HCT116 (cell line): ENCODE results near the gene CDC42EP3. TPM values are rescaled to one million over a fixed set of nuclear protein-coding genes. Genes with fewer than 3 reads are reported as not detected.

Source experiments
- ATAC-seq: fragments of 200-7000 bp; cut with Tn5 transposase; 2 replicates; pipeline ENCODE4 v1.9.1; 2020; ENCODE audit warnings: mild to moderate bottlenecking, moderate library complexity
- BruUV-seq: library from RNA; stranded (reverse); fragments of 400-500 nt; replicated peaks from 2 replicates; lab custom pipeline; 2021; lab: Mats Ljungman, UMichigan
- CTCF ChIA-PET: fragments of 300-600 bp; sonication (Branson Sonifier 250); formaldehyde crosslinking; loops from one replicate; lab custom pipeline; 2021; ENCODE audit warnings: antibody characterized with exemption; lab: Charles Lee
- POLR2A ChIA-PET: fragments of 300-600, 350-600 bp; sonication (Branson Sonifier 250); formaldehyde crosslinking; loops from one replicate; lab custom pipeline; 2021; ENCODE audit warnings: antibody characterized with exemption; lab: Charles Lee
- RAD21 ChIA-PET, 2 experiments: fragments of 300-600 bp; sonication (Branson Sonifier 250); formaldehyde crosslinking; loops; one replicate each; lab custom pipeline; 2023; ENCODE audit warnings: low total read pairs in 2 of 2; ENCODE audit not compliant: uncharacterized antibody in 2 of 2, unreplicated experiment in 2 of 2, low non-redundant PET in 1 of 2; lab: Charles Lee
- DNase-seq: peaks from one replicate; pipeline ENCODE4 v3.0.0-alpha.2; 2010; ENCODE audit warnings: low read depth, low spot score
- H2AFZ ChIP-seq: fragments of 200-600 bp; shearing (Covaris generic), sonication (generic); 2 replicates; pipeline ENCODE4 v1.6.1; 2017; ENCODE audit warnings: low read depth, mixed run types, mixed read lengths, antibody characterized with exemption, low read length; ENCODE audit not compliant: poor library complexity, severe bottlenecking
- H3K27ac ChIP-seq: 2 replicates; pipeline ENCODE4 v1.5.1; 2012; ENCODE audit warnings: low read depth, low read length
- H3K27me3 ChIP-seq: fragments of 200-600 bp; sonication (generic); 2 replicates; pipeline ENCODE4 v1.6.1; 2016; ENCODE audit warnings: mixed run types, low read length, mixed read lengths; ENCODE audit not compliant: insufficient read depth
- H3K36me3 ChIP-seq, 2 experiments: fragments of 200-500 bp in 1 of 2; fragments of 200-600 bp in 1 of 2; sonication (Bioruptor generic) in 1 of 2; sonication (generic) in 1 of 2; 2 replicates each; pipeline versions ENCODE4 v1.5.1 to v1.6.1; 2014 to 2016; ENCODE audit warnings: low read length in 2 of 2, inconsistent platforms in 1 of 2, mixed read lengths in 1 of 2, mixed run types in 1 of 2; ENCODE audit not compliant: insufficient read depth in 2 of 2, control insufficient read depth in 1 of 2
- H3K4me1 ChIP-seq, 2 experiments: fragments of 200-600 bp in 1 of 2; sonication (generic) in 1 of 2; 2 replicates each; pipeline versions ENCODE4 v1.5.1 to v1.6.1; 2012 to 2017; ENCODE audit warnings: low read length in 2 of 2, inconsistent platforms in 1 of 2, mild to moderate bottlenecking in 1 of 2, mixed read lengths in 1 of 2, mixed run types in 1 of 2, moderate library complexity in 1 of 2; ENCODE audit not compliant: insufficient read depth in 2 of 2, control insufficient read depth in 1 of 2
- H3K4me2 ChIP-seq: fragments of 200-600 bp; sonication (generic); 2 replicates; pipeline ENCODE4 v1.6.1; 2017; ENCODE audit warnings: mixed run types, low read length, mixed read lengths
- H3K4me3 ChIP-seq, 2 experiments: fragments of 200-600 bp in 1 of 2; sonication (generic) in 1 of 2; replicated peaks in 1 of 2; 2 replicates each; pipeline ENCODE4 v1.5.1; 2011 to 2016; ENCODE audit warnings: low read length in 2 of 2, control low read depth in 1 of 2, low read depth in 1 of 2, mild to moderate bottlenecking in 1 of 2, mixed read lengths in 1 of 2, mixed run types in 1 of 2
- H3K79me2 ChIP-seq: fragments of 200-600 bp; sonication (generic); 2 replicates; pipeline ENCODE4 v1.6.1; 2017; ENCODE audit warnings: mild to moderate bottlenecking, mixed run types, low read length, moderate library complexity, mixed read lengths; ENCODE audit not compliant: insufficient read depth
- H3K9ac ChIP-seq: fragments of 200-600 bp; sonication (generic); 2 replicates; pipeline ENCODE4 v1.6.1; 2016; ENCODE audit warnings: low read length, mixed read lengths
- H3K9me2 ChIP-seq: fragments of 200-600 bp; sonication (generic), shearing (Covaris generic); 2 replicates; pipeline ENCODE4 v1.6.1; 2017; ENCODE audit warnings: mixed run types, mild to moderate bottlenecking, moderate library complexity; ENCODE audit not compliant: insufficient read depth
- H3K9me3 ChIP-seq, 2 experiments: fragments of 200-500 bp in 1 of 2; fragments of 200-600 bp in 1 of 2; sonication (Bioruptor generic) in 1 of 2; sonication (generic) in 1 of 2; 2 replicates each; pipeline ENCODE4 v1.6.1; 2014 to 2017; ENCODE audit warnings: low read length in 2 of 2, mixed read lengths in 2 of 2, inconsistent platforms in 1 of 2, low read depth in 1 of 2, mild to moderate bottlenecking in 1 of 2, mixed run types in 1 of 2, moderate library complexity in 1 of 2; ENCODE audit not compliant: control insufficient read depth in 1 of 2, insufficient read depth in 1 of 2
- H4K20me1 ChIP-seq: fragments of 200-600 bp; sonication (generic), shearing (Covaris generic); 2 replicates; pipeline ENCODE4 v1.6.1; 2017; ENCODE audit warnings: mixed run types, mild to moderate bottlenecking, moderate library complexity; ENCODE audit not compliant: insufficient read depth
- CBX3 ChIP-seq: IDR thresholded peaks from 2 replicates; pipeline ENCODE4 v1.6.1; 2012; ENCODE audit warnings: low read depth
- CEBPB ChIP-seq: IDR thresholded peaks from 2 replicates; pipeline ENCODE4 v1.6.1; 2012; ENCODE audit warnings: low read depth
- EGR1 ChIP-seq: IDR thresholded peaks from 2 replicates; pipeline ENCODE4 v1.6.1; 2012; ENCODE audit warnings: low read depth
- ELF1 ChIP-seq: IDR thresholded peaks from 2 replicates; pipeline ENCODE4 v1.6.1; 2012; ENCODE audit warnings: low read depth, borderline replicate concordance
- EZH2 ChIP-seq: fragments of 200-600 bp; sonication (generic); IDR thresholded peaks from 2 replicates; pipeline ENCODE4 v1.6.1; 2017; ENCODE audit warnings: antibody characterized with exemption, mixed run types
- FOSL1 ChIP-seq: IDR thresholded peaks from 2 replicates; pipeline ENCODE4 v1.6.1; 2012; ENCODE audit warnings: low read depth
- JUND ChIP-seq: IDR thresholded peaks from 2 replicates; pipeline ENCODE4 v1.6.1; 2012
- POLR2A ChIP-seq: IDR thresholded peaks from 2 replicates; pipeline ENCODE4 v1.7.0; 2011; ENCODE audit warnings: borderline replicate concordance; ENCODE audit not compliant: insufficient read depth, insufficient read length; ENCODE audit errors: extremely low read depth
- POLR2AphosphoS5 ChIP-seq: IDR thresholded peaks from 2 replicates; pipeline ENCODE4 v1.6.1; 2011; ENCODE audit warnings: mild to moderate bottlenecking, low read depth, low read length, moderate library complexity
- SIN3A ChIP-seq: IDR thresholded peaks from 2 replicates; pipeline ENCODE4 v1.6.1; 2012; ENCODE audit warnings: low read depth
- TCF7L2 ChIP-seq: IDR thresholded peaks from 2 replicates; pipeline ENCODE4 v1.7.0; 2011; ENCODE audit warnings: borderline replicate concordance, inconsistent platforms; ENCODE audit not compliant: insufficient read depth, insufficient read length; ENCODE audit errors: extremely low read depth
- YY1 ChIP-seq: IDR thresholded peaks from 2 replicates; pipeline ENCODE4 v1.6.1; 2011; ENCODE audit warnings: low read length, low read depth, moderate library complexity, mild to moderate bottlenecking; ENCODE audit not compliant: insufficient replicate concordance; ENCODE audit errors: extremely low read depth
- ZFX ChIP-seq: fragments of 450-650 bp; IDR thresholded peaks from 2 replicates; pipeline ENCODE4 v1.6.1; 2017
- ZNF274 ChIP-seq: fragments of 200-500 bp; sonication (Bioruptor generic); IDR thresholded peaks from 2 replicates; pipeline ENCODE4 v1.6.1; 2014; ENCODE audit warnings: mild to moderate bottlenecking, low read depth, low read length, inconsistent platforms
- intact Hi-C: fragments of 100-400 bp; cut with micrococcal nuclease; formaldehyde crosslinking; loops from 2 replicates; pipeline ENCODE4 v1.10.0; 2022
- total RNA-seq: library from RNA; stranded (reverse); gene quantifications from one replicate; pipeline ENCODE4 v1.2.1, GENCODE V29; 2021; ENCODE audit not compliant: unreplicated experiment
- TF ChIP-seq, protein P1 (sequence below): IDR thresholded peaks from 2 replicates; pipeline ENCODE4 v1.6.1; 2011; ENCODE audit warnings: mild to moderate bottlenecking, low read length, moderate library complexity; ENCODE audit not compliant: insufficient replicate concordance; ENCODE audit errors: extremely low read depth
- TF ChIP-seq, protein P2 (sequence below), 3 experiments: fragments of 200-600 bp in 1 of 3; sonication (generic) in 1 of 3; IDR thresholded peaks in 2 of 3; conservative IDR thresholded peaks in 1 of 3; 2 replicates each; pipeline ENCODE4 v1.5.1; 2012 to 2017; ENCODE audit warnings: low read depth in 2 of 3, low read length in 2 of 3, antibody characterized with exemption in 1 of 3, borderline replicate concordance in 1 of 3, control low read depth in 1 of 3, mild to moderate bottlenecking in 1 of 3, mixed read lengths in 1 of 3, mixed run types in 1 of 3, moderate library complexity in 1 of 3; ENCODE audit not compliant: insufficient read depth in 1 of 3
- TF ChIP-seq, protein P3 (sequence below): IDR thresholded peaks from 2 replicates; pipeline ENCODE4 v1.6.1; 2012
- TF ChIP-seq, protein P4 (sequence below): IDR thresholded peaks from 2 replicates; pipeline ENCODE4 v1.6.1; 2012
- TF ChIP-seq, protein P5 (sequence below): IDR thresholded peaks from 2 replicates; pipeline ENCODE4 v1.6.1; 2012; ENCODE audit warnings: low read depth

Gene CDC42EP3
- total RNA-seq, 1 experiment from 2014 or later, result 38.2 TPM

DNA sequence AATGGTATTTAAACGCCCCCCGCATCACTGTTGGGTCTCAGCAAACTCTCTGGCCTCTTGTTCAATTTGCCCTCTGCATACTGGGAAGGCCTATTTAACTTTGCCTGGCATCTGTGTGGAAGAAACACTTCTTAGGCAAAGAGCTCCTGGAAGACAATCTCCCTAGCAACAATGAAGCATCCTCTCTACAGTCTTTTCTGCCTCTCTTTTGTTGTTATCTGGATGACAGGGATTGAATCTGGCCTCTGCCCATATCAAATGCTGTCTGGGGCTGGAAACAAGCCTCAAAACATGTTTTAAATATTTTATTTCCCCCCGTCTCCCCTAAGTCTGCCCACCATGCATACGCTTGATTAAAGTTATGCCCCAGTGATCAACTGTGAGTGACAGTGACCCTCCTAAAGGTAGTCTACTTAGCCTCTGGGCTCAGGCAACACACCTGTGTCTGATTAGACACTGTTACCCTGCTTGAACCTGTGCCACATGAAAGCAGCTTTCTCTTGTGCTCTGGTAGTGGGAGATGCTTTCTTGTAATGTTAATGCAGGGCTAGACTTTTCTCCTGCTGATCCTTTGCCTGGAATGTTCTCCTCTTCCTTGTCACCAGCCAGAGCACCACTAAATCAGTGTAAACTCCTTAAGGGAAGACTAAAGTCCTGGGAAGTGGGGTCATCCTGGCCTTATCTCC is 34.9 kb downstream of the CDC42EP3 start:
- TF ChIP-seq POLR2A (no peak), CBX3 (no peak), FOSL1 (no peak), ZNF274 (no peak), POLR2AphosphoS5 (no peak), JUND (no peak), EGR1 (no peak), TCF7L2 (no peak), EZH2 (no peak), YY1 (no peak), ZFX (no peak), ELF1 (no peak), CEBPB (no peak), SIN3A (no peak)
- TF ChIP-seq, protein P1, sequence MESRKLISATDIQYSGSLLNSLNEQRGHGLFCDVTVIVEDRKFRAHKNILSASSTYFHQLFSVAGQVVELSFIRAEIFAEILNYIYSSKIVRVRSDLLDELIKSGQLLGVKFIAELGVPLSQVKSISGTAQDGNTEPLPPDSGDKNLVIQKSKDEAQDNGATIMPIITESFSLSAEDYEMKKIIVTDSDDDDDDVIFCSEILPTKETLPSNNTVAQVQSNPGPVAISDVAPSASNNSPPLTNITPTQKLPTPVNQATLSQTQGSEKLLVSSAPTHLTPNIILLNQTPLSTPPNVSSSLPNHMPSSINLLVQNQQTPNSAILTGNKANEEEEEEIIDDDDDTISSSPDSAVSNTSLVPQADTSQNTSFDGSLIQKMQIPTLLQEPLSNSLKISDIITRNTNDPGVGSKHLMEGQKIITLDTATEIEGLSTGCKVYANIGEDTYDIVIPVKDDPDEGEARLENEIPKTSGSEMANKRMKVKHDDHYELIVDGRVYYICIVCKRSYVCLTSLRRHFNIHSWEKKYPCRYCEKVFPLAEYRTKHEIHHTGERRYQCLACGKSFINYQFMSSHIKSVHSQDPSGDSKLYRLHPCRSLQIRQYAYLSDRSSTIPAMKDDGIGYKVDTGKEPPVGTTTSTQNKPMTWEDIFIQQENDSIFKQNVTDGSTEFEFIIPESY, result no peak
- TF ChIP-seq, protein P2, sequence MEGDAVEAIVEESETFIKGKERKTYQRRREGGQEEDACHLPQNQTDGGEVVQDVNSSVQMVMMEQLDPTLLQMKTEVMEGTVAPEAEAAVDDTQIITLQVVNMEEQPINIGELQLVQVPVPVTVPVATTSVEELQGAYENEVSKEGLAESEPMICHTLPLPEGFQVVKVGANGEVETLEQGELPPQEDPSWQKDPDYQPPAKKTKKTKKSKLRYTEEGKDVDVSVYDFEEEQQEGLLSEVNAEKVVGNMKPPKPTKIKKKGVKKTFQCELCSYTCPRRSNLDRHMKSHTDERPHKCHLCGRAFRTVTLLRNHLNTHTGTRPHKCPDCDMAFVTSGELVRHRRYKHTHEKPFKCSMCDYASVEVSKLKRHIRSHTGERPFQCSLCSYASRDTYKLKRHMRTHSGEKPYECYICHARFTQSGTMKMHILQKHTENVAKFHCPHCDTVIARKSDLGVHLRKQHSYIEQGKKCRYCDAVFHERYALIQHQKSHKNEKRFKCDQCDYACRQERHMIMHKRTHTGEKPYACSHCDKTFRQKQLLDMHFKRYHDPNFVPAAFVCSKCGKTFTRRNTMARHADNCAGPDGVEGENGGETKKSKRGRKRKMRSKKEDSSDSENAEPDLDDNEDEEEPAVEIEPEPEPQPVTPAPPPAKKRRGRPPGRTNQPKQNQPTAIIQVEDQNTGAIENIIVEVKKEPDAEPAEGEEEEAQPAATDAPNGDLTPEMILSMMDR (IDR thresholded peaks at IDR 0.05 in 2 of 3, conservative IDR thresholded peaks at IDR 0.05 in 1 of 3; ENCODE audit: borderline replicate concordance in 1 of 3, insufficient read depth in 1 of 3, low read depth in 2 of 3, low read length in 2 of 3), result no peak
- TF ChIP-seq, protein P3, sequence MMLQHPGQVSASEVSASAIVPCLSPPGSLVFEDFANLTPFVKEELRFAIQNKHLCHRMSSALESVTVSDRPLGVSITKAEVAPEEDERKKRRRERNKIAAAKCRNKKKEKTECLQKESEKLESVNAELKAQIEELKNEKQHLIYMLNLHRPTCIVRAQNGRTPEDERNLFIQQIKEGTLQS, result no peak
- TF ChIP-seq, protein P4, sequence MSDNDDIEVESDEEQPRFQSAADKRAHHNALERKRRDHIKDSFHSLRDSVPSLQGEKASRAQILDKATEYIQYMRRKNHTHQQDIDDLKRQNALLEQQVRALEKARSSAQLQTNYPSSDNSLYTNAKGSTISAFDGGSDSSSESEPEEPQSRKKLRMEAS, result no peak
- TF ChIP-seq, protein P5, sequence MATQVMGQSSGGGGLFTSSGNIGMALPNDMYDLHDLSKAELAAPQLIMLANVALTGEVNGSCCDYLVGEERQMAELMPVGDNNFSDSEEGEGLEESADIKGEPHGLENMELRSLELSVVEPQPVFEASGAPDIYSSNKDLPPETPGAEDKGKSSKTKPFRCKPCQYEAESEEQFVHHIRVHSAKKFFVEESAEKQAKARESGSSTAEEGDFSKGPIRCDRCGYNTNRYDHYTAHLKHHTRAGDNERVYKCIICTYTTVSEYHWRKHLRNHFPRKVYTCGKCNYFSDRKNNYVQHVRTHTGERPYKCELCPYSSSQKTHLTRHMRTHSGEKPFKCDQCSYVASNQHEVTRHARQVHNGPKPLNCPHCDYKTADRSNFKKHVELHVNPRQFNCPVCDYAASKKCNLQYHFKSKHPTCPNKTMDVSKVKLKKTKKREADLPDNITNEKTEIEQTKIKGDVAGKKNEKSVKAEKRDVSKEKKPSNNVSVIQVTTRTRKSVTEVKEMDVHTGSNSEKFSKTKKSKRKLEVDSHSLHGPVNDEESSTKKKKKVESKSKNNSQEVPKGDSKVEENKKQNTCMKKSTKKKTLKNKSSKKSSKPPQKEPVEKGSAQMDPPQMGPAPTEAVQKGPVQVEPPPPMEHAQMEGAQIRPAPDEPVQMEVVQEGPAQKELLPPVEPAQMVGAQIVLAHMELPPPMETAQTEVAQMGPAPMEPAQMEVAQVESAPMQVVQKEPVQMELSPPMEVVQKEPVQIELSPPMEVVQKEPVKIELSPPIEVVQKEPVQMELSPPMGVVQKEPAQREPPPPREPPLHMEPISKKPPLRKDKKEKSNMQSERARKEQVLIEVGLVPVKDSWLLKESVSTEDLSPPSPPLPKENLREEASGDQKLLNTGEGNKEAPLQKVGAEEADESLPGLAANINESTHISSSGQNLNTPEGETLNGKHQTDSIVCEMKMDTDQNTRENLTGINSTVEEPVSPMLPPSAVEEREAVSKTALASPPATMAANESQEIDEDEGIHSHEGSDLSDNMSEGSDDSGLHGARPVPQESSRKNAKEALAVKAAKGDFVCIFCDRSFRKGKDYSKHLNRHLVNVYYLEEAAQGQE, result no peak
- ChIA-PET RAD21 (no interaction called here), POLR2A (no interaction called here), CTCF (no interaction called here)
- H3K4me2 ChIP-seq, result no peak overlapping the region
- no peaks in the 10 kb centered on the region for H3K4me1 ChIP-seq
- H2AFZ ChIP-seq, result no peak overlapping the region
- H3K4me3 ChIP-seq, result no peak overlapping the region
- H3K9me2 ChIP-seq, result no peaks in the 10 kb centered on the region
- no peaks in the 10 kb centered on the region for H3K9me3 ChIP-seq
- no peak for DNase-seq
- H3K36me3 ChIP-seq, result no peaks in the 10 kb centered on the region
- no peaks in the 10 kb centered on the region for H3K27me3 ChIP-seq
- no peak overlapping the region for H3K9ac ChIP-seq
- no peak for ATAC-seq
- BruUV-seq, result no TSS peak
- no peaks in the 10 kb centered on the region for H4K20me1 ChIP-seq
- H3K27ac ChIP-seq, result no peak overlapping the region
- intact Hi-C loops, result no loop called here
- no peaks in the 10 kb centered on the region for H3K79me2 ChIP-seq
